SHP77 treated with DMSO at 0.1 percent for 48 hours (cell line): ENCODE results near the gene OR5B21.

Source experiments
- DNase-seq: peaks from one replicate; lab custom pipeline; 2025; lab: John Stamatoyannopoulos, UW

OR5B21 gene

DNA sequence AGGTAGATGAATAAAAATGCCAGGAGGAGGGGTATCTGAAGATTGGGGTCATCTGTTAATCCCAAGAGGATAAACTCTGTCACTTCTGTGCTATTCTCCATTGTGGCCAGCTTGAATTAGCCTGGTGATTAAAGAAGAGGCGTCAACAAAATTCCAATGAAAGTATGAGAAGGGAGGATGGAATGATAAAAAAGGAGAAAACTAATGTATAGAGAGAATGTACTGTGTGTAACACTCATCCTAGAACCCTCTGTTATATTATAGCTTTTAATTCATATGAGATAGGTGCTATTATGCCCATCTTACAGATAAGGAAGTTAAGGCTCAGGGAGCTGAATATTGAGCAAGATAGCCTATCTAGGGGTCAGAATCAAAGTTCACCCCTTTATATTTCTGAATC, at the start of gene OR5B21:
OR5B21 (minus strand) TSS at position 101 of the 400 bp plus-strand sequence; CDS start at position 101, 0 bp downstream.
- no peak for DNase-seq

DNA sequence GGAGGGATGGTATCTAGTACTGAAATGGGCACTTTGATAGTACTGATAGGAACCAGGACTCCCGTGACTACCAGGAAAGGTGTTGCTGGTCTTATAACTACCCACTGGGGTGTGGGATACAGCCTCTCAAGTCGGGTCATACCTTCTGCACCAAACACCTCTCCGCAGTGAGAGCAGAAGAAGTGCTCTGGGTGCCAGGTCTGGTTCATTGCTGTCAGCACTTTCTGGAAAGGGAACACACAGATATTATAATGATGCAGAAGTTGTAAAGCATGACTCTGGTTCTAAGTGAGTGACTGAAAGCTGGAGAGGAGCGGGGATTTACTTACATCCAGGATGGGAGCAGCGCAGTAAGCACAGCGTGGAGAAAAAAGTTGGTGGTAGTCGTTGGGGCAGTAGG, 41.7 kb upstream of the OR5B21 start:
- DNase-seq = no peak

DNA sequence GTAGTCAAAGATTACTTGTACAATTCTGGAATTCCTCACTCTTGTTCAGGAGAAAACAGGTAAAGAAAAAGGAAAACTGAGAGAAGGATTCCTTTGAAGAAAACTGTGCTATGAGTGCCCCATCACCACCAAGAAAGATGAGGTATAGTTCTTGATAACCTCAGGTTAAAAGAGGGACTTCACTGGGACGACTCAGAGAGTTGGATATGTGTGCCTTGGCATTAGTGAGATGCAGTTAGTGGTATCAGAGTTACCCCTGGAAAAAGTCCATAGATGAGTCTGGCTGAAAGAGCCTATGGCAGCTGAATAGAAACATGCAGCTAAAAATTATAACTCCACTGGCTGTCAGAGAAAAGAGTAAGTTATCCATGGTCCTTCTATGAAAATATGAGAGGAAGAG, 38.9 kb upstream of the OR5B21 start:
- no peak for DNase-seq

DNA sequence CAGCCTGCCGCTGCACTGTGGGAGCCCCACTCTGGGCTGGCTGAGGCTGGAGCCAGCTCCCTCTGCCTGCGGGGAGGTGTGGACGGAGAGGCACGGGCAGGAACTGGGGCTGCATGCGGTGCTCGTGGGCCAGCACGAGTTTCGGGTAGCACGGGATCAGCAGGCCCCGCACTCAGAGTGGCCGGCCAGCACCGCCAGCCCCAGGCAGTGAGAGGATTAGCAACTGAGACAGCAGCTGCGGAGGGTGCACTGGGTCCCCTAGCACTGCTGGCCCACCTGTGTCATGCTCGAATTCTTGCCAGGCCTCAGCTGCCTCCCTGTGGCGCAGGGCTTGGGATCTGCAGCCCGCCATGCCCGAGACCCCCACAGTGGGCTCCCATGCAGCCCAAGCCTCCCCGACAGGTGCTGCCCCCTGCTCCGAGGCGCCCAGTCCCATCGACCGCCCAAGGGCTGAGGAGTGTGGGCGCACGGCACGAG, 24.0 kb upstream of the OR5B21 start:
- no peak for DNase-seq

DNA sequence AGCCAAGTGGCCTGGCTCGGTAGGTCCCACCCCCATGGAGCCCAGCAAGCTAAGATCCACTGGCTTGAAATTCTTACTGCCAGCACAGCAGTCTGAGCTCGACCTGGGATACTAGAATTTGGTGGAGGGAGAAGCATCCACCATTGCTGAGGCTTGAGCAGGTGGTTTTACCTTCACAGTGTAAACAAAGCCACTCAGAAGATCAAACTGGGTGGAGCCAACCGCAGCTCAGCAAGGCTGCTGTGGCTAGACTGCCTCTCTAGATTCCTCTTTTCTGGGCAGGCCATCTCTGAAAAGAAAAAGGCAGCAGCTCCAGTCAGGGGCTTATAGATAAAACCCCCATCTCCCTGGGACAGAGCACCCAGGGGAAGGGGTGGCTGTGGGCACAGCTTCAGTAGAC, 22.3 kb upstream of the OR5B21 start:
- DNase-seq = no peak

DNA sequence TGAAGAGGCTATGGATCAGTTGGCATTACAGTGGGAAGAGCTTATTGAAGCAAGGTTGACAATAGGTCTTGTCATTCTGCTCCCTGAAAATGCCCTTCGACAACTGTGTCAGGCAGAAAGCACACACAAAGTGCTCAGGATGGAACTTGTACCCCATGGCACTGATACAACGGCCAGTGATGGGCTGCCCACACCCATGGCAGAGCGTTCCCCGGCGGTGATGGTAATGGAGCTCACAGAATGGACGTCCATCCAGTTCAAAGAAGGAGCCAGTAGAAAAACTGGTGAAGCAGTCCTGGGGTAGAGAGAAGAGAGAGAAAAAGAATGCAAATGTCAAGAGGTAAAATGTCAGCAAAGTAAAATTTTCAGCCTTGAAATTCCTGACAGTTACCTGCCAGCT, 19.5 kb upstream of the OR5B21 start:
- no peak for DNase-seq

DNA sequence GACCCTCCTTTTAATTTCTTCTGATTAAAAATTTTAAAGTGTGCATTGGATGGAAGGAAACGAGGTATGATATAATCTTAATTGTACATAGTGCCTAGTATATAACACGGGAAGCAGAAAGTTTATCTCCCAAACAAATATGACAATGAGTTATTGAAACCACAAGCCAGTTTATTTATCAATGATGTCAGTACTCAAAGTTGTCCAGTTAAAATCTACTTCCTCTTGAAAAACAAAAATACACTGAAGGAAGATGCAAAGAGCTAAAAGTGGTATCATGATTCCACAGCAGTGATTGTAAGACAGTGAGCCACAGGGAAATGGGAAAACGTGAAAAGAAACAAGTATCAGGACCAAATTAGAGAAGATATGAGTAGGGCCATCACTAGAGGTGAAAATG, 18.8 kb upstream of the OR5B21 start:
- DNase-seq = no peak

DNA sequence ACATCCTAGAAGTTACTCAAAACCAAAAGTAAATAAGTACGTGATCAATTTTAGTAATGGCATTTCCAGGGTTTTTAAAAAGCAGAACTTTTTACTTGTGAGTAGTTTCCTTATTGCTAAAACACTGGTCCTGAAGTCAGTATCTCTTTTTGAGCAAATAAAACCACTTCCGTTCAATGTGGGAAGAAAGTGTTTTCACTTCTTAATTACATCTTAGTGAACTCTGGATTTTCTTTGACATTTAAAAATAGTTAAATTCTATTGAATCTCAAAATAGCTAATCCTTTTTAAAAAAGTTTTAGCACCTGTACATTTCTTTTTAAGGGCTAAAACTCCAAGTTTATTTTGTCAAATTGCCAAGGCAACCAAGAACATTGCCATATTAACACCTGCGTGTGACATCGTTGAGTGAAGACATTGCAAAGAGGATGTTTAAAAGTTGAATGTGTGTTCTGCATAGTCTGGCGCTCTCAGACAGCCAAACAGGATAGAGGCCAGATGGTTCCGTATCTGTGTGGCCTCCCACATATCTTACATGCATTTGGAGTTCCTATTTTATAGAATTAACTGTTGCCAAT, 17.2 kb upstream of the OR5B21 start:
- no peak for DNase-seq

DNA sequence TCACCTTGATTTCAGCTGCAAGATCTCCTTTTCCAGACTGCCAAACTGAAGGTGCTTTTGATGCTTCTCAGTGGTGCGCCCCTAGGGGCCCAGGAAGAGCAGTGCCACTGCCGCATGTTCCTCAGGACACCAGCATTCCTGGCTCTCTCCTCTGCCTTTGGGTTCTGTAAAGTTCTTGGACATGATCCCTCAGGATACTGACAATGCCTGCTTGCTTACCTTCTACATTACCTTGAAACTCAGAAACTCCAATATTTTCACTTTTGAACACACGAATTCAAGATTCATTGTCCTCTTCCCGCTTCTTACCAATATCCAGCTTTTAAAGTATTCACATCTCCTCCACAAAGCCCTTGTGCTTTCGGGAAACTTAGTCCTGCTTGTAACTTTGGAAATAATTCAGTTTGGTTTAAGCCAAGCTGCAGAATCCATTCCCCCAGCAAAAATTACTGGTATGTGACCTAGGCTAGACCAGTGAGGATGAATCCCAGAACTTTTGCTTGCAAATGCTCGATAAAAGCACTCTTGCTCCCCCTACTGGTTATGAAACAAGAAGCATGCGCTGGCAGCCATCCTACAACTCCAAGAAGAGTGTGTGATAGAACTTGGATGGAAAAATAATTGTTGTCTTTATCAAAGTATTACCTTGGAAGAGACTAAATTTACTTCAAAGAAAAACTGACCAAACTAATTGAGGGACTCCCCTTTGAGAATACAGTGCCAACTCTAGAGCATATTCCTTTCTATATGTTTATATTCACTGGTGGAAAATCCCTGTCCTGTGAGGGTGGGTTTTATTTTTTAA, 16.5 kb upstream of the OR5B21 start:
- DNase-seq = no peak

DNA sequence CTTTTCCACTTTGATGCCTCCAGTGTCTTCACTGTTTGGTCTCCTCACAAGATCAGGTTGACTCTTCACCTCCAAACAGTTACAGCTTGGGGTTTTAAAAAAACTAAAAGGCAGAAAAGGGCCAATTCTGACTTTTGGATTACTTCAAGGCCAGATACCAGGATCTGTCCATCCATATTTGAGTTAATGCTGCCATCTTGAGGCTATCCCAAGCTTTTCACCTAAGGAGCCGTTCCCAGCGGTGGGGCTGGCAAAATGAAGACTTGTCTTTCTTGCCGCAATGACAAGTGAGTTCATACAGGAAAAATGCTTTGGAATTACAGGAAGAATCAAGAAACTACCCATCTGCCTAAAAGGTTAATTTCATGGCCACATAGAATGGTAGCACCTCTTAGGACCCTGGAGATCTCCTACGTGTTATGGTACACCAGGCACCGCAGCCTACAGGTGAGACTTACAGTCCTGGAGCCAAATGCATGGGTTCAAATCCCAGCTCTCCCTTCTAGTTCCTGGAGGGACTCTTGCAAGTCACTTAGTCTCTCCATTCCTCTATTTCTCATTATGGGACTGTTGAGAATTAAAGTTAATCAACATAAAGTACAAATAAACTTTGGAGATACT, 6.0 kb upstream of the OR5B21 start:
- no peak for DNase-seq

DNA sequence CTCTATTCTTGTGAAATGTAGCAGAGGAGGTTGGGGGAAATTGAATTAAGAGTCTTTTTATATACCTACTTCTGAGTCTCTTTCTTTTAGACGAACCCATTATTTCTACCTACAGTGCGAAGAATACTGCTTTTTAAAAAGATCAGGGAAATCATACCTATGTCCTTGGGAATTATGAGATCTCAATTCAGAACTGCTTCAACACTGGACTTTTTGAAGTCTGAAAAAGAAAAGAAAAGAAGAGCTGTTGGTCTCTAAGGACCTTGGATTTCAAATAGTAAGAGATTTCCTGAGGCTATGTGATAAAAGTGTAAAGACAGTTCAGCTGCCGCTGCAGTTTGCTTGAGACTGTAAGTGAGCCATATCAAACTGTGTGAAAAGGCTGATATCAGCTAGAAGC, 3.7 kb upstream of the OR5B21 start:
- DNase-seq = no peak

DNA sequence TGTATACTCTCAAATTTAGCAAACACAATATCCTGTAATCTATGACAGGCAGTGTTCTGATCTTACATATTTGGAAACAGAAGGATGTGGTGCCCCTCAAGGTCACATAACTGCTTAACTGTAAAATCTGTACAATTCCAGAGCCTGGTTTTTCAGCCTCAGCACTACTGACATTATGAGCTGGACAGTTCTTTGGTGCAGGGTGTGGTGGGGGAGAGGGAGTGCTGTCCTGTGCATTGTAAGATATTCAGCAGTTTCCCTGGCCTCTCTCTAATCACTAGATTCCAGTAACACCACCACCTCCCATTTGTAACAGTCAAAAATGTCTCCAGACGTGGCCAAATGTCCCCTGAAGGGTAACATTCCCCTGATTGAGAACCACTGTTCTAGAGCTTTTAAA, 1.8 kb upstream of the OR5B21 start:
- DNase-seq = no peak

DNA sequence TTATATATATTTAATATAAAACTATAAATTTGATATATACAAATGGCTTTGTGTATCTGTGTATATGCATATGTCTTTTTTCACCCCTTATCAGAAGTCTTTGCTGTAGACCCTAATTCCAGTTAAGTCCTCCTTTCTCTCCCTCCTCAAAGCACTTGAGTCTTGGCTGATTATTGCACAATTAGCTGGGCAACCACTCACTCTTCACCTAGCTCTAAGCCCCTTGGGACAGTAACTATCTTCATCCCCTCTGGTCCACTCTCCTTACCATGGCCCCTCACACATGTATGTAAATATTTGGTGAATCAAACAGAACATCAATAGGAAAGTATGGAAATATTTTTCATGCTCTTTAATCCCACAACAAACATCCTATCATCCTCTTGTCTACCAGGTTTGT, 909 bp upstream of the OR5B21 start:
- no peak for DNase-seq

DNA sequence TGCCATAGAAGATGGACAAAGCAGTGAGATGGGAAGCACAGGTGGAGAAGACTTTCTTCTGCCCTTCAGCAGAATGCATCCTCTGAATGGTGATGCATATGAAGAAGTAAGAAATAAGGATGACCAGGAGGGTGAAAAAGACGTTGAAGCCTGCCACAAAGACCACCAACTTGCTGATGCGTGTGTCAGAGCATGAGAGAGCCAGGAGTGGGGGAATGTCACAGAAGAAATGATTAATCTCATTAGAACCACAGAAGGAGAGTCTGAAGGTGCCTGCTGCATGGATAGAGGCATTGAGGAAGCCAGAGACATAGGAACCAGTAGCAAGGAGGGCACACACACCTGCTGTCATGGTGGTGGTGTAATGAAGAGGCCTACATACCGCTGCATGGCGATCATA, 550 bp downstream of the OR5B21 start:
- no peak for DNase-seq

DNA sequence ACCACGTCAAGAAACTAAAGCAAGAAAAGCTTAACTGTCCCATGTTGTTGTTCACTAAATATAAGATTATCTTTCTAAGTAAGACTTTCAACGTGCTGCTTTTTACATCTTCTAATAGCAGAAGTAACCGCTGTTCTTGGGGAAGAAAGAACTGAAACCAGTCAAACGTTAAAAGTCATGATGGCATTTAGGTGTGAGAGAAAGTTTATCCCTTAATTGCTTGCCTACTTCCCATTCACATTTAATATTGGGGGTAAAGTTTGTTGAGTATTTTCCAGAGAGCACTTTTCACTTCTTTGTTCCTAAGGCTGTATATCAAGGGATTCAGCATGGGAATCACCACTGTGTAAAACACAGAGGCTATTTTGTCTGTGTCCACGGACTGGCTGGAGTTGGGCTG, 970 bp downstream of the OR5B21 start:
- DNase-seq = no peak

DNA sequence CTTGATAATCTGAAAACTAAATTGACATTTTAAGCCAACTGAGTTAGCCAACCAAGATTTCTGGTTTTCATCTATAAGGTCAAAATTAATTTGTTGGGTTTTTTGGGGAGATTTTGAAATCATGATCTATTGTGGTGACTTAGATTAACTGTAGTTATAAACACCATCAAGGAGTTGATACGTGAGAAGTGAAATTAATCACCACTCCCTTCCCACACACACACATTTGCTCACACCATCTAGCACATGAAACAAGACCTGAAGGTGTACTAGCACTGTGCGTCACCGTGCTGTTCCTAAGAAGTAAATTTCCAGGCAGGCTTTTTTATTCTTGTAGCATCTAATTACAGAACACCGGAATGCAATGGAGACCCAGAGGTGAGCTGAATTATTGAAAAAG, 2.1 kb downstream of the OR5B21 start:
- no peak for DNase-seq

DNA sequence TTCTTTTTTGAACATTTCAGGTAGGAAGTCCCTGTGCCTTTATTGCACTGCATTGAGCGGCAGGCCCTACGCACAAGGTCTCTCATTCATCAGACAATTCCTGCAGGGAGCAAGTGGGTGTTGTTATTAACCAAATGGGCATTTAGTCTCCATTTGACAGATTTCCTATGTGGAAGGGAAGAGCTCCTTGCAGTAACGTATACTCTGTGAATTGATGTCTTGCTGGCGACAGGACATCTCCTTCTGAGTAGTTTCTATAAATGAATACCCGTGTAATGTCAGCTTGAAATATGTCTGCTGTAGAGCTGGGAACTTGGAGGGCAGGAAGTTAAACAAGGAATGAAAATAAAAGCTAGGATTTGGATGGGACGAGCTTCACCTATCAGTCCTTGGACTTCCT, 3.7 kb downstream of the OR5B21 start:
- DNase-seq = no peak

DNA sequence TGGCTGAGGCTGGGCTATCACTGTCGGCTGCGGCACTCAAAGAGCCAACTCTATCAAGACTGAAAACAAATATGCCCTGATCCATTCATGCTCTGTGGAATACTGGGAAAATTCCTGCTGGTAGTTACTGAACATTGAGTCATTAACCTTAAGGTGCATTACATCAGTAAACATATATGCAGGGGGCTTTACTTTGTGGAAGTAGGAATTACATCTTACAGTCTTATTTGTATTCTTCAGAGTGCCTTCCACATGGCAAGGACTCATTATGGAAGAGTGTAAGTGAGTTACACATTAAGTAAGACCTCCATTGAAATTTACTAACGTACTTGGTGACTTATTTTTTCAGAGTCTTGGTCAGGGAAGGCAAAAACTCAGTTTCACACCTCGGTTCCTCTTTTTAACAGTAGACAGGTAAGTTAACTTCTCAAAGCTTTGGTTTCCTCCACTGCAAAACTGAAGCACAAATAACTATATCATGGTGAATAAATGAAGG, 4.5 kb downstream of the OR5B21 start:
- DNase-seq = no peak

DNA sequence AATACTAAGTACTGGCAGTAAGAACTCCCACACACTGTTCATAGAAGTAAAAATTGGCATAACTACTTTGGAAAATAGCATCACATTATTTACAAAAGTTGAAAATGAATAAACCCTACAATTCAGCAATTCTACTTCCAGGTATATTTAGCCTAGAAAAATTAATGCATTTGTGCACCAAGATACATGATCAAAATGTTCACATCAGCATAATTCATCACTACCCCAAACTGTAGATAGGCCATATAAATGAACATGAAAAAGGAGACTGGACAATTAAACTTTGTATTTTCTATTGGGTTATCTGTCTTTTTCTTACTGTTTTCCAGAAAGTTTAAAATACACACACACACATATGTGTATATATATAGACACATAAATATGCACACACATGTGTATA, 5.9 kb downstream of the OR5B21 start:
- DNase-seq = no peak

DNA sequence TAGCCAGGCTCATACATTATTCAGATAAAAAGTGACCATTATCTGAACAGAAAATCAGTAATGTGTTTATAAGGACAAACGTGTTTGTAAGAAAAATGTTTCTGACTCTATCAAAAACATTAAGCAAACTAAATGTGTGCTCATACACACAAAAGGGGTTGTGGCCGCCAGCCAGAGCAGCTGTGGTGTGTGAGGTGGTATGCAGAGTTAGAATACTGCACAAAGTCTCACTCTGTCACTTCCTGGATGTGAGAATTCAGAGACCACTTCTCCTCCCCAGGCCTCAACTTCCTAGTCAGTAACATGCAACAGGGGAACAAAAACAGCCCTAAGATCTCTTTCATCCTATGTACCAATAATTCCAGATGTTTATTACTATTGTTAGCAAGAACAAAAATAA, 9.4 kb downstream of the OR5B21 start:
- no peak for DNase-seq

DNA sequence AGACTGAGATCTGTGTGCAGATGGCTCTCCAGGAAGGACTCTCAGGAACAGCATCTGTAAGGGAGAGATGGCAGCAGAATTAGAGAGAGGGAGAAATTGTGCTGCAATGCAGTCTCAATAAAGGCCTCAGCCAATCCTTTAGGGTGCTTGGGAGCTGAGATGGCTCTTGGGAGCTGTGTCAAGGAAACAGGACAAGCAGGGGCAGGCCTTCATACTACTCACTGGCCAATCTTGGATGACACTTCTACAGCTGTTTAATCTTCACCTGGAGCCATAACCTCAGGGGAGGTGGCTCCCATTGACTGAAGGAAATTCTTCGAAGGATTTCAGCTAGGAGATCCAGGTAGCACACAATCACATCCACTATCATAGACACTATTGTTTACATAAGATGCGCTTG, 10.0 kb downstream of the OR5B21 start:
- no peak for DNase-seq

DNA sequence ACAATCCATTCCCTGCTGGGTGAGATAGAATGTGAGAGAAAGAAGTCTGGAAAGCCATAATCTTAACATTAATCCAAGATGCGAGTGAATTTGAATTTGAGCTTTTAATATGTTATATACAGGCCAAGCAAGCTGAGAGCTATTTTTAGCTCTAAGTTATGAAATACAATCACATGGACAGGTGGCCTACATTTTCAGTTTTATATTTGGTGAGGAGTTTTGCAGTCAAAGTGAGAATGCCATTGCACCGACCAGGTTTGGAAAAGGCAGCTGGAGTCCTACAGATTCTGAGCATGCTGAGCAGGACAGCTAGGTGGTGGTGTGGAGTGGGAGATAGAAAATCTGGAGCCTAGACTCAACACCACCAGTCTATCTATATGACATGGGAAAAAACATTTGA, 12.0 kb downstream of the OR5B21 start:
- DNase-seq = no peak

DNA sequence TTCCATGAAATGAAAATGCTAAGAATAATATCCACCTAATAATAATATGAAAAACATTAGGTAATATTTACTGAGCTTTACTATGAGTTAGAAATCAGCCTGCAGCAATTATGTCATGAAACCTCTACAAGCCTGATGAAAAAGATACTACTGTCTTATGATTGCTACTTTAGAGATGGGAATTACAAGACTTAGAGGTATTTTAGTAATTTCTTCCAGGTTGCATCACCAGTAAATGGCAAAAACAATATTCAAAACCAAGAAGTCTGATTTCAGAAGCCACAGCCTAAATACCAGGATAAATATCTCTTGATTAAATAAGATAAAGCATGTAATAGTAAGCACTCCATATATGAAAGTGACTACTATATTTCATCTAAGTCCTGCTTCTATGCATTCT, 13.8 kb downstream of the OR5B21 start:
- no peak for DNase-seq
